ENCODE measurements around the gene ASAP2.
"Not testable (repeated sequence)": the region's sequence is repeated elsewhere in the genome, so short reads cannot be mapped to it uniquely, and the experiment has no call there.

ASAP2 gene

DNA sequence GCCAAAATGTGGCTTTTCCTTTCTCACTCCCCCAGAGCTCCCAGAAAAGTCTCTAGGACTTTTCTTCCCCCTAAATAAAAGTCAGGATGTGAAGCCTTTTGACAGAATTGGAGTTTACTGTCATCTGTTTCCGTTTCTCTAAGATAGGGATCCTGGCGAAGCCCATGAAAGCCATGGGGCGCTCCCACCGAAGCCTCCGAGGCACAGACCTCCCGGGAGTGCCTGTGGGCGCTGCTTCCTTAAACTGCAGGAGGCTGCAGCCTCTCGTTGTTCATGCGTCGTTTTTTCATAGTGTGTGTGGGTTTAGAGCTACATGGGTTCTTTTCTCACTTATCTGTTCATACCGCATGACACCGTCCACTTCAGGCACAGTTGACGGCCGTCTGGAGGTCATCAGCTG, 56.8 kb downstream of the ASAP2 start:
- Histone ChIP-seq H3K27ac (ENCODE audit: low read depth, low read length, poor library complexity, severe bottlenecking) (no peak overlapping the region), H3K36me3 (ENCODE audit: insufficient read depth, low read length) (no peaks in the 10 kb centered on the region), H3K9ac (ENCODE audit: low read length) (no peak overlapping the region), H3F3A (ENCODE audit: insufficient read depth, low read length) (no peaks in the 10 kb centered on the region), H3K9me2 (ENCODE audit: low read depth, low read length) (no peaks in the 10 kb centered on the region), H4K20me1 (ENCODE audit: insufficient read depth, low read length) (no peaks in the 10 kb centered on the region), H3K9me3 (ENCODE audit: low read length) (no peaks in the 10 kb centered on the region), H3K4me3 (ENCODE audit: low read depth, low read length, poor library complexity, severe bottlenecking) (no peak overlapping the region), H2AFZ (ENCODE audit: low read length) (no peak overlapping the region), H3K27me3 (ENCODE audit: insufficient read depth, low read length) (peaks cover 6% of the 10 kb centered on the region), H3K4me2 (ENCODE audit: low read length) (no peak overlapping the region), H3K79me2 (ENCODE audit: insufficient read depth, low read length) (no peaks in the 10 kb centered on the region), H3K4me1 (ENCODE audit: insufficient read depth, low read length, severe bottlenecking) (no peaks in the 10 kb centered on the region)
- no peak for TF ChIP-seq CTCF (IDR thresholded peaks at IDR 0.05; ENCODE audit: low read length)
- no peak for TF ChIP-seq EZH2 (IDR thresholded peaks at IDR 0.05; ENCODE audit: borderline replicate concordance, low read length)

DNA sequence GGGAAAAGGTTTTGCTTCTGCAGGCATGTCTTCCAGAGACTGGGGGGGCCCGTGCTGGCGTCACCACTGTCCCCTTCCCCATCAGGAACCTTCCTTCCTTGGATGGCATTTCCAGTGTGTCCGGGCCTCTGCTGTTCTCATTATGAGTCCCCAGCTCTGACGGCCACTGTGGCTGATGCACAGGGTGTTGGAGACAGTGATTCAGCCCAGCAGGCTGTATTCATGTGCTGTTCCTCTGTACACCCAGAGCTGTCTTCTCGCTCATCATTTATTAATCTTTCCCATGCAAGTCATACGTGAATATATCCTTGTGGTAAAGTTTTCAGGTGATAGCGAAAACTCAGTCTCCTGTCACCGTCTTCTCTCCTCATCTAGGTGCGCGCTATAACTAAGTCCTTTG, 57.7 kb downstream of the ASAP2 start:
- no peaks in the 10 kb centered on the region for H3K4me1 ChIP-seq (ENCODE audit: insufficient read depth, low read length, severe bottlenecking)
- H3K36me3 ChIP-seq (ENCODE audit: insufficient read depth, low read length), result no peaks in the 10 kb centered on the region
- no peaks in the 10 kb centered on the region for H3K9me3 ChIP-seq (ENCODE audit: low read length)
- no peak overlapping the region for H3K4me2 ChIP-seq (ENCODE audit: low read length)
- H3K27me3 ChIP-seq (ENCODE audit: insufficient read depth, low read length), result peaks cover 6% of the 10 kb centered on the region
- H3K9me2 ChIP-seq (ENCODE audit: low read depth, low read length), result no peaks in the 10 kb centered on the region
- no peak overlapping the region for H3K9ac ChIP-seq (ENCODE audit: low read length)
- H2AFZ ChIP-seq (ENCODE audit: low read length), result no peak overlapping the region
- H3K27ac ChIP-seq (ENCODE audit: low read depth, low read length, poor library complexity, severe bottlenecking), result no peak overlapping the region
- H3K79me2 ChIP-seq (ENCODE audit: insufficient read depth, low read length), result no peaks in the 10 kb centered on the region
- TF ChIP-seq CTCF (IDR thresholded peaks at IDR 0.05; ENCODE audit: low read length) (no peak), EZH2 (IDR thresholded peaks at IDR 0.05; ENCODE audit: borderline replicate concordance, low read length) (no peak)
- no peaks in the 10 kb centered on the region for H3F3A ChIP-seq (ENCODE audit: insufficient read depth, low read length)
- H3K4me3 ChIP-seq (ENCODE audit: low read depth, low read length, poor library complexity, severe bottlenecking), result no peak overlapping the region
- no peaks in the 10 kb centered on the region for H4K20me1 ChIP-seq (ENCODE audit: insufficient read depth, low read length)

GRCh38 chr2:9266711-9267110, 60.1 kb downstream of the ASAP2 start:
- Histone ChIP-seq H3K9me3 (ENCODE audit: low read length) (no peaks in the 10 kb centered on the region), H3K9ac (ENCODE audit: low read length) (no peak overlapping the region), H3K4me2 (ENCODE audit: low read length) (no peak overlapping the region), H3K4me3 (ENCODE audit: low read depth, low read length, poor library complexity, severe bottlenecking) (no peak overlapping the region), H3K36me3 (ENCODE audit: insufficient read depth, low read length) (no peaks in the 10 kb centered on the region), H2AFZ (ENCODE audit: low read length) (no peak overlapping the region), H3K9me2 (ENCODE audit: low read depth, low read length) (no peaks in the 10 kb centered on the region), H3K27ac (ENCODE audit: low read depth, low read length, poor library complexity, severe bottlenecking) (no peak overlapping the region), H4K20me1 (ENCODE audit: insufficient read depth, low read length) (no peaks in the 10 kb centered on the region), H3K79me2 (ENCODE audit: insufficient read depth, low read length) (no peaks in the 10 kb centered on the region), H3K4me1 (ENCODE audit: insufficient read depth, low read length, severe bottlenecking) (no peaks in the 10 kb centered on the region), H3K27me3 (ENCODE audit: insufficient read depth, low read length) (no peaks in the 10 kb centered on the region), H3F3A (ENCODE audit: insufficient read depth, low read length) (no peaks in the 10 kb centered on the region)
- TF ChIP-seq CTCF (IDR thresholded peaks at IDR 0.05; ENCODE audit: low read length) (no peak), EZH2 (IDR thresholded peaks at IDR 0.05; ENCODE audit: borderline replicate concordance, low read length) (no peak)

DNA sequence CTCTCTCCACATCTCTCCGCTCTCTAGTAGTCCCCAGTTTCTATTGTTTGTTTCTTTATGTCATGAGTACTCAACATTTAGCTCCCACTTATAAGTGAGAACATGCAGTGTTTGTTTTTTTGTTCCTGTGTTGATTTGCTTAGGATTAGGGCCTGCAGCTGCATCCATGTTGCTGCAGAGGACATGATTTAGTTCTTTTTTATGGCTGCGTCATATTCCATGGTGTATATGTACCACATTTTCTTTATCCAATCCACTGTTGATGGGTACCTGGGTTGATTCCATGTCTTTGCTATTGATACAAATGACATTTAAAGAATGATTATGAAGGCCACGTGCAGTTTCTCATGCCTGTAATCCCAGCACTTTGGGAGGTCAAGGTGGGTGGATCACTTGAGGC, 60.7 kb downstream of the ASAP2 start:
- H3K36me3 ChIP-seq (ENCODE audit: insufficient read depth, low read length); H2AFZ ChIP-seq (ENCODE audit: low read length); H3K79me2 ChIP-seq (ENCODE audit: insufficient read depth, low read length); H3K27ac ChIP-seq (ENCODE audit: low read depth, low read length, poor library complexity, severe bottlenecking); H3F3A ChIP-seq (ENCODE audit: insufficient read depth, low read length); H3K4me2 ChIP-seq (ENCODE audit: low read length); H3K9me3 ChIP-seq (ENCODE audit: low read length); H3K4me3 ChIP-seq (ENCODE audit: low read depth, low read length, poor library complexity, severe bottlenecking); H3K9ac ChIP-seq (ENCODE audit: low read length); H3K27me3 ChIP-seq (ENCODE audit: insufficient read depth, low read length); H3K9me2 ChIP-seq (ENCODE audit: low read depth, low read length); H4K20me1 ChIP-seq (ENCODE audit: insufficient read depth, low read length); H3K4me1 ChIP-seq (ENCODE audit: insufficient read depth, low read length, severe bottlenecking): not testable (repeated sequence)
